Activated CD4-positive, alpha-beta T cell treated with anti-CD3 and anti-CD28 coated beads for 24 hours (primary cell): ENCODE measurements around the gene CPAMD8.
"Not testable (repeated sequence)": the region's sequence is repeated elsewhere in the genome, so short reads cannot be mapped to it uniquely, and the experiment has no call there.

Source experiments
- DNase-seq, 2 donors: peaks; one replicate each; pipeline ENCODE4 v3.0.0-alpha.2; 2020; ENCODE audit warnings: low read depth in 2 of 2

CPAMD8 gene

GRCh38 chr19:16946951-16947940, 79.4 kb downstream of the CPAMD8 start:
- DNase-seq, result no peak

GRCh38 chr19:16945762-16946465, 80.7 kb downstream of the CPAMD8 start:
- DNase-seq, result no peak

GRCh38 chr19:16945364-16945714, 81.3 kb downstream of the CPAMD8 start:
- DNase-seq, result no peak

GRCh38 chr19:16944626-16945363, 81.8 kb downstream of the CPAMD8 start:
- no peak for DNase-seq

- no peak for DNase-seq
Measured at GRCh38 chr19:16943942-16944625, 82.5 kb downstream of the CPAMD8 start.

GRCh38 chr19:16943090-16943489, 83.5 kb downstream of the CPAMD8 start:
- not testable (repeated sequence) for DNase-seq

GRCh38 chr19:16942583-16942982, 84.0 kb downstream of the CPAMD8 start:
- no peak for DNase-seq

- DNase-seq, result no peak
Measured at GRCh38 chr19:16940626-16941025, 86.0 kb downstream of the CPAMD8 start.

- DNase-seq, result not testable (repeated sequence)
Measured at GRCh38 chr19:16940063-16940462, 86.5 kb downstream of the CPAMD8 start.

- DNase-seq, result no peak
Measured at GRCh38 chr19:16938211-16938610, 88.4 kb downstream of the CPAMD8 start.

- not testable (repeated sequence) for DNase-seq
Measured at GRCh38 chr19:16937796-16938195, 88.8 kb downstream of the CPAMD8 start.

GRCh38 chr19:16936901-16937300, 89.7 kb downstream of the CPAMD8 start:
- DNase-seq, result no peak

- DNase-seq, result no peak
Measured at GRCh38 chr19:16934489-16934888, 92.1 kb downstream of the CPAMD8 start.

GRCh38 chr19:16931306-16931705, 95.3 kb downstream of the CPAMD8 start:
- no peak for DNase-seq

- DNase-seq, result no peak
Measured at GRCh38 chr19:16930753-16931152, 95.9 kb downstream of the CPAMD8 start.

GRCh38 chr19:16928916-16929315, 97.7 kb downstream of the CPAMD8 start:
- no peak for DNase-seq

- no peak for DNase-seq
Measured at GRCh38 chr19:16928351-16928750, 98.3 kb downstream of the CPAMD8 start.

- DNase-seq, result no peak
Measured at GRCh38 chr19:16927883-16928282, 98.7 kb downstream of the CPAMD8 start.

GRCh38 chr19:16922949-16923348, 103.7 kb downstream of the CPAMD8 start:
- DNase-seq, result no peak

- no peak for DNase-seq
Measured at GRCh38 chr19:16922592-16922934, 104.0 kb downstream of the CPAMD8 start.

GRCh38 chr19:16921766-16922591, 104.6 kb downstream of the CPAMD8 start:
- no peak for DNase-seq
